IMR-90 (cell line): ENCODE results near the gene PIP5K1B.

Experiments used
- CHD1 ChIP-seq: IDR thresholded peaks from 2 replicates; pipeline ENCODE4 v1.6.1; 2012; ENCODE audit warnings: low read depth, low read length, improper control_type of control experiment
- CTCF ChIP-seq: conservative IDR thresholded peaks from 2 replicates; pipeline ENCODE4 v1.5.1; 2012; ENCODE audit warnings: mild to moderate bottlenecking, low read depth, low read length, improper control_type of control experiment
- ELK1 ChIP-seq: fragments of 150-350 bp; IDR thresholded peaks from 2 replicates; pipeline ENCODE4 v1.6.1; 2016; ENCODE audit warnings: low read depth, mild to moderate bottlenecking, low read length, moderate library complexity, borderline replicate concordance
- MAFK ChIP-seq: IDR thresholded peaks from 2 replicates; pipeline ENCODE4 v1.6.1; 2012; ENCODE audit warnings: low read depth, low read length, improper control_type of control experiment
- POLR2A ChIP-seq: IDR thresholded peaks from 2 replicates; pipeline ENCODE4 v1.6.1; 2012; ENCODE audit warnings: mild to moderate bottlenecking, low read depth, low read length

- no peak for TF ChIP-seq MAFK
- no peak for TF ChIP-seq CTCF
- no peak for TF ChIP-seq ELK1
- TF ChIP-seq POLR2A: no peak
- no peak for TF ChIP-seq CHD1
Observed at GRCh38 chr9:68709291-68710110, 4.5 kb downstream of the PIP5K1B start.
